Activated B cell treated with CpG ODN at 0.5 μM for 24 hours (primary cell): ENCODE measurements around the gene GALNT15. TPM values are rescaled to one million over a fixed set of nuclear protein-coding genes. Genes with fewer than 3 reads are reported as not detected.

ENCODE experiments used
- ATAC-seq: fragments of 200-7000 bp; cut with Tn5 transposase; one replicate; pipeline ENCODE4 v1.10.0; 2021; ENCODE audit warnings: low read depth, mild to moderate bottlenecking, moderate library complexity
- CTCF ChIA-PET: fragments of 350-600 bp; sonication (Branson Sonifier 250); formaldehyde crosslinking; loops from one replicate; lab custom pipeline; 2021; ENCODE audit warnings: antibody characterized with exemption; lab: Charles Lee
- POLR2A ChIA-PET: fragments of 350-600 bp; sonication (Branson Sonifier 250); formaldehyde crosslinking; loops from one replicate; lab custom pipeline; 2021; ENCODE audit warnings: antibody characterized with exemption; lab: Charles Lee
- DNase-seq: peaks from one replicate; pipeline ENCODE4 v3.0.0; 2022
- H3K27ac Mint-ChIP-seq: one replicate; pipeline ENCODE4 v1.8.0; 2020; ENCODE audit warnings: mixed read lengths
- H3K27me3 Mint-ChIP-seq: one replicate; pipeline ENCODE4 v1.8.0; 2021; ENCODE audit warnings: mixed read lengths
- H3K36me3 Mint-ChIP-seq: one replicate; pipeline ENCODE4 v1.8.0; 2021; ENCODE audit warnings: low read depth, mixed read lengths
- H3K4me1 Mint-ChIP-seq: one replicate; pipeline ENCODE4 v1.8.0; 2021; ENCODE audit warnings: mixed read lengths
- H3K4me3 Mint-ChIP-seq: one replicate; pipeline ENCODE4 v1.8.0; 2020; ENCODE audit warnings: mild to moderate bottlenecking, mixed read lengths
- H3K9me3 Mint-ChIP-seq: one replicate; pipeline ENCODE4 v1.8.0; 2020; ENCODE audit warnings: mixed read lengths
- intact Hi-C: fragments of 100-400 bp; cut with micrococcal nuclease; formaldehyde crosslinking; loops from one replicate; pipeline ENCODE4 v1.15.1; 2024
- total RNA-seq: library from RNA; stranded (reverse); gene quantifications from 2 replicates; pipeline ENCODE4 v1.2.3, GENCODE V29; 2022
- TF ChIP-seq, protein P1 (sequence below): fragments of 200-600 bp; IDR thresholded peaks from one replicate; pipeline ENCODE4 v1.8.0; 2022; ENCODE audit warnings: antibody characterized with exemption, mild to moderate bottlenecking

Gene GALNT15
- total RNA-seq, 1 donor from 2014 or later, result not detected

DNA sequence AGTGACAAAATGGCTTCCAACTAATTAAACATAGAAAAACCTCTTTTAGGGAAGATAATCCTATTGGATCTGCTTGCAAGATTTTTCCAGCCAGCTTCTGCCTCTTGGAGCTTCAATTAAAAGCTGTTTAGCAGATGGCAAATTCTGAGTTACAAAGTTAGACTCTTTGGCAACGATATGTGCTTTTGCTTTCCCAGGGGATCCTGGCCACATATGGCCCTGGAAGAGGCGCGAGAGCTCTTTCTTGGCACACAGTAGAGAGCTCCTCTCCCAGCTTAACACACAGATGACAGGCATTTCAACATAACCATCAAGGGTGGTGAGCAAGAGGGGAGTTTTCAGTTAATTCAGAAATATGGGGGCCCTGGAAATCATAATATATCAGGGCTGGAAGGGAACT lies 41.6 kb upstream of the GALNT15 start:
- TF ChIP-seq, protein P1, sequence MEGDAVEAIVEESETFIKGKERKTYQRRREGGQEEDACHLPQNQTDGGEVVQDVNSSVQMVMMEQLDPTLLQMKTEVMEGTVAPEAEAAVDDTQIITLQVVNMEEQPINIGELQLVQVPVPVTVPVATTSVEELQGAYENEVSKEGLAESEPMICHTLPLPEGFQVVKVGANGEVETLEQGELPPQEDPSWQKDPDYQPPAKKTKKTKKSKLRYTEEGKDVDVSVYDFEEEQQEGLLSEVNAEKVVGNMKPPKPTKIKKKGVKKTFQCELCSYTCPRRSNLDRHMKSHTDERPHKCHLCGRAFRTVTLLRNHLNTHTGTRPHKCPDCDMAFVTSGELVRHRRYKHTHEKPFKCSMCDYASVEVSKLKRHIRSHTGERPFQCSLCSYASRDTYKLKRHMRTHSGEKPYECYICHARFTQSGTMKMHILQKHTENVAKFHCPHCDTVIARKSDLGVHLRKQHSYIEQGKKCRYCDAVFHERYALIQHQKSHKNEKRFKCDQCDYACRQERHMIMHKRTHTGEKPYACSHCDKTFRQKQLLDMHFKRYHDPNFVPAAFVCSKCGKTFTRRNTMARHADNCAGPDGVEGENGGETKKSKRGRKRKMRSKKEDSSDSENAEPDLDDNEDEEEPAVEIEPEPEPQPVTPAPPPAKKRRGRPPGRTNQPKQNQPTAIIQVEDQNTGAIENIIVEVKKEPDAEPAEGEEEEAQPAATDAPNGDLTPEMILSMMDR, result no peak
- Mint-ChIP-seq H3K27ac (no peak overlapping the region), H3K27me3 (peaks cover 13% of the 10 kb centered on the region), H3K4me1 (no peaks in the 10 kb centered on the region), H3K36me3 (no peaks in the 10 kb centered on the region), H3K9me3 (peaks cover 6% of the 10 kb centered on the region), H3K4me3 (no peak overlapping the region)
- CTCF ChIA-PET, result no interaction called here
- POLR2A ChIA-PET, result no interaction called here
- ATAC-seq (no peak), DNase-seq (no peak)
- intact Hi-C loops, result no loop called here

DNA sequence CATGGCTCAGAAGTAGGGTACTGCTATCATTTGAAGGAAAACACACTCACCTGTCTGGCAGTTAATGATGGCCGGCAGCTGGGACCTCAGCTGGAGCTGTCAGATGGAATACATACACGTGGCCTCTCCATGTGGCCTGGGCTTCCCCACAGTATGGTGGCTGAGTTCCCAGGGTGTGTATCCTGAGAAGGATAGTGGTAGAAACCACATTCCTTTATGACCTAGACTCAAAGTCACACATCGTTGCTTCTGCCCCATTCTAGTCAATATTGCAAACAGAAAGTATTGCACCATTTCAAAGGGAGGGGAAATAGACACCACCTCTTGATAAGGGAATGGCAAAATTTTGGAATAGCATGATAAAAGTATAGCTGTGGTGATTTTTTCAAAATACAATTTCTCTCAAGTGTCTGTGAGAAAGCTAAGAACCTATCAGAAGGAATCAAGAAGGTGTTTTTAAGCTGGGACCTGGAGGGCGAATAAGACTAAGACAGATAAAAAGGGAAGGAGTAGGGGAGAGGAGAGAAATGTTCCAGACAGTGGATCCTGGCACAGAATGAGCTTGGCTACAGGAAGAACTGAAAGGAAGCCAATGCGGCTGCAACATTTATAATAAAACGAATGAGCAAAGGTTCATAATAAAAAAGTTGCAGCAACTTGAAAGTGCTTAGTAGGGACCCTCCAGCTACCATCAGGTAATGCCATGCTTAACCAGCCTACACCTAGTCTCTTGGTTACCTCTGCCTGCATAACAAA lies 40.1 kb upstream of the GALNT15 start:
- intact Hi-C loops, result no loop called here
- TF ChIP-seq, protein P1, result no peak
- H3K4me1 Mint-ChIP-seq, result no peaks in the 10 kb centered on the region
- peaks cover 6% of the 10 kb centered on the region for H3K9me3 Mint-ChIP-seq
- DNase-seq, result no peak
- H3K4me3 Mint-ChIP-seq, result no peak overlapping the region
- no peak overlapping the region for H3K27ac Mint-ChIP-seq
- ATAC-seq, result no peak
- CTCF ChIA-PET, result no interaction called here
- no peaks in the 10 kb centered on the region for H3K36me3 Mint-ChIP-seq
- H3K27me3 Mint-ChIP-seq, result peaks cover 17% of the 10 kb centered on the region
- POLR2A ChIA-PET, result no interaction called here

- TF ChIP-seq, protein P1, result no peak
- DNase-seq, result no peak
- intact Hi-C loops, result no loop called here
- POLR2A ChIA-PET, result no interaction called here
- Mint-ChIP-seq H3K4me3 (no peak overlapping the region), H3K27me3 (peaks cover 17% of the 10 kb centered on the region), H3K36me3 (no peaks in the 10 kb centered on the region), H3K4me1 (no peaks in the 10 kb centered on the region), H3K9me3 (peaks cover 6% of the 10 kb centered on the region), H3K27ac (no peak overlapping the region)
- no peak for ATAC-seq
- CTCF ChIA-PET, result no interaction called here
Observed at GRCh38 chr3:16136055-16136454, 38.4 kb upstream of the GALNT15 start.

GRCh38 chr3:16137044-16137443 lies 37.4 kb upstream of the GALNT15 start:
- ATAC-seq (no peak), DNase-seq (no peak)
- TF ChIP-seq, protein P1, result no peak
- H3K4me3 Mint-ChIP-seq, result no peak overlapping the region
- H3K27me3 Mint-ChIP-seq, result peaks cover 15% of the 10 kb centered on the region
- POLR2A ChIA-PET, result no interaction called here
- no peaks in the 10 kb centered on the region for H3K36me3 Mint-ChIP-seq
- no peak overlapping the region for H3K27ac Mint-ChIP-seq
- CTCF ChIA-PET, result no interaction called here
- H3K4me1 Mint-ChIP-seq, result no peaks in the 10 kb centered on the region
- intact Hi-C loops, result no loop called here
- peaks cover 6% of the 10 kb centered on the region for H3K9me3 Mint-ChIP-seq

DNA sequence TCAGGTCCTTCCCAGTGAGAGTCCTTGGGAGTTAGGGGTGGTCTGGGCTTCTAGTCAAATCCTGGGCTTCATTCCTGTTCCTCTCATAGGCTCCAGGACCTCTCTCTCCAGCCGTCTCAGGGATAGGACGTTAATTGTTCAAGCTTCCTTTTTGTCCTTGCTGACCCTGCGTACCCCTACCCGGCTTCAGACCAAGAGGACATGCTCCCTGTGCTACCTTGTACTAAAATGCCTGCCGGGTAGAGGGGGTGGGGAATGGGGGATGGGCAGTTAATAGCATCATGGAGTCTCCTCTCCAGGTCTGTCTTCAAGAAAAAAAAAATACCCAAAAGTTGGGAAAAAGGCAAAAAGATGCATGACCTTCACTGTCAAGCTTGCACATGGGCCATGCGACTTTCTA lies 36.5 kb upstream of the GALNT15 start:
- H3K4me3 Mint-ChIP-seq, result no peak overlapping the region
- H3K27me3 Mint-ChIP-seq, result peaks cover 11% of the 10 kb centered on the region
- DNase-seq (no peak), ATAC-seq (no peak)
- peaks cover 7% of the 10 kb centered on the region for H3K9me3 Mint-ChIP-seq
- intact Hi-C loops, result no loop called here
- H3K4me1 Mint-ChIP-seq, result no peaks in the 10 kb centered on the region
- H3K36me3 Mint-ChIP-seq, result no peaks in the 10 kb centered on the region
- TF ChIP-seq, protein P1, result no peak
- POLR2A ChIA-PET, result no interaction called here
- CTCF ChIA-PET, result no interaction called here
- H3K27ac Mint-ChIP-seq, result no peak overlapping the region
